Erythroblast (primary cell): ENCODE data around the gene RNF215.

Experiments used
- GATA1 ChIP-seq: IDR thresholded peaks from 2 replicates; pipeline ENCODE4 v1.6.1; 2011; ENCODE audit warnings: low read depth, mild to moderate bottlenecking, control low read depth, low read length, moderate library complexity
- POLR2A ChIP-seq: IDR thresholded peaks from 2 replicates; pipeline ENCODE4 v1.6.1; 2011; ENCODE audit warnings: mild to moderate bottlenecking, low read length

GRCh38 chr22:30430933-30431332 is 43.7 kb upstream of the RNF215 start:
- no peak for TF ChIP-seq POLR2A
- no peak for TF ChIP-seq GATA1
